Pancreas (tissue), 10 donors: ENCODE results near the gene TENM4. TPM values are rescaled to one million over a fixed set of nuclear protein-coding genes. Genes with fewer than 3 reads are reported as not detected.

Experiments
- ATAC-seq, 4 donors: fragments of 200-7000 bp; cut with Tn5 transposase; one replicate each; pipeline versions ENCODE4 v1.8.0 to v1.9.1; 2020; ENCODE audit warnings: mild to moderate bottlenecking in 4 of 4, moderate library complexity in 4 of 4
- DNase-seq, 6 donors: peaks; one replicate each; pipeline ENCODE4 v3.0.0-alpha.2; 2020
- FAIRE-seq: peaks from 2 replicates; lab custom pipeline; 2012; peaks lifted over from hg19 to GRCh38; lab: Jason Lieb, UNC
- H3K27ac ChIP-seq, 4 donors: fragments of 200-600 bp; sonication (generic); 1 replicate in 3 of 4; 2 replicates in 1 of 4; pipeline versions ENCODE4 v1.5.0 to v1.8.0; 2020
- H3K27me3 ChIP-seq, 4 donors: fragments of 200-600 bp; one replicate each; pipeline ENCODE4 v1.8.0; 2021
- H3K36me3 ChIP-seq, 3 donors: fragments of 200-600 bp; sonication (generic) in 1 of 3; one replicate each; pipeline versions ENCODE4 v1.5.0 to v1.8.0; 2020 to 2021
- H3K4me1 ChIP-seq, 3 donors: fragments of 200-600 bp; one replicate each; pipeline ENCODE4 v1.8.0; 2021
- H3K4me3 ChIP-seq, 4 donors: fragments of 200-600 bp; sonication (generic) in 2 of 4; one replicate each; pipeline versions ENCODE4 v1.5.0 to v1.8.0; 2020 to 2021
- H3K9me3 ChIP-seq, 4 donors: fragments of 200-600 bp; one replicate each; pipeline ENCODE4 v1.8.0; 2021
- WGBS, 2 donors: extraction: QIAGEN DNeasy Blood & Tissue Kit; methylation state at CpG; one replicate each; pipeline ENCODE4 v1.1.7; 2013; 5-methylcytosine and 5-hydroxymethylcytosine counted together
- intact Hi-C, 3 donors: fragments of 100-400 bp; cut with DNase I; formaldehyde crosslinking; loops; one replicate each; pipeline versions ENCODE4 v1.11.1 to v1.14.2; 2022
- polyA plus RNA-seq, 2 donors: library from polyadenylated mRNA; stranded (reverse); fragments of 200-250 nt; gene quantifications; one replicate each; pipeline ENCODE4 v1.2.3, GENCODE V29; 2013
- total RNA-seq, 6 donors: library from RNA; stranded (reverse); fragmentation: NEBNext Ultra II Directional in 4 of 6; extraction: Animal tissue kit (Norgen Biotek cat#: 25700) in 4 of 6; gene quantifications; one replicate each; pipeline versions ENCODE4 v1.2.1 to v1.2.4, GENCODE V29; 2021 to 2023
- TF ChIP-seq, protein P1 (sequence below), 4 donors: fragments of 200-600 bp; sonication (generic) in 3 of 4; IDR thresholded peaks; one replicate each; pipeline versions ENCODE4 v1.5.0 to v1.8.0; 2021; ENCODE audit warnings: antibody characterized with exemption in 4 of 4
- donor health status: healthy with polysubstance abuse.
- donor health status: DM: no; HTN: no; CAD: no; lungs with moderate emphysema.
- donor health status: DM: no; HTN: no; CAD: no.
- donor health status: control.
- donor health status: control.
- donor health status: Bipolar disorder and iron deficiency.
- donor health status: DM: yes; HTN: yes; CAD: no.
- donor health status: DM: no; HTN: no; CAD: no.
- donor health status: DM: no; HTN: no; CAD: no.
- donor health status: DM: yes; HTN: yes; CAD: no.

Gene TENM4
- total and polyA plus RNA-seq, 8 donors, result 0.37 to 6.8 (median 1.3) TPM

GRCh38 chr11:78853521-78853920 lies 587.3 kb downstream of the TENM4 start:
- H3K4me3 ChIP-seq, result no peak overlapping the region
- TF ChIP-seq, protein P1, sequence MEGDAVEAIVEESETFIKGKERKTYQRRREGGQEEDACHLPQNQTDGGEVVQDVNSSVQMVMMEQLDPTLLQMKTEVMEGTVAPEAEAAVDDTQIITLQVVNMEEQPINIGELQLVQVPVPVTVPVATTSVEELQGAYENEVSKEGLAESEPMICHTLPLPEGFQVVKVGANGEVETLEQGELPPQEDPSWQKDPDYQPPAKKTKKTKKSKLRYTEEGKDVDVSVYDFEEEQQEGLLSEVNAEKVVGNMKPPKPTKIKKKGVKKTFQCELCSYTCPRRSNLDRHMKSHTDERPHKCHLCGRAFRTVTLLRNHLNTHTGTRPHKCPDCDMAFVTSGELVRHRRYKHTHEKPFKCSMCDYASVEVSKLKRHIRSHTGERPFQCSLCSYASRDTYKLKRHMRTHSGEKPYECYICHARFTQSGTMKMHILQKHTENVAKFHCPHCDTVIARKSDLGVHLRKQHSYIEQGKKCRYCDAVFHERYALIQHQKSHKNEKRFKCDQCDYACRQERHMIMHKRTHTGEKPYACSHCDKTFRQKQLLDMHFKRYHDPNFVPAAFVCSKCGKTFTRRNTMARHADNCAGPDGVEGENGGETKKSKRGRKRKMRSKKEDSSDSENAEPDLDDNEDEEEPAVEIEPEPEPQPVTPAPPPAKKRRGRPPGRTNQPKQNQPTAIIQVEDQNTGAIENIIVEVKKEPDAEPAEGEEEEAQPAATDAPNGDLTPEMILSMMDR (IDR thresholded peaks at IDR 0.05), result no peak
- 82 to 83% methylated on average over 3 of the region's 3 CpGs for WGBS, 2 donors
- H3K27me3 ChIP-seq, result no peaks in the 10 kb centered on the region
- DNase-seq, result no peak
- H3K27ac ChIP-seq, result no peak overlapping the region
- intact Hi-C loops, result no loop called here
- FAIRE-seq, result no peak
- ATAC-seq, result no peak
- no peaks in the 10 kb centered on the region for H3K4me1 ChIP-seq
- H3K9me3 ChIP-seq, result no peaks in the 10 kb centered on the region
- H3K36me3 ChIP-seq, result no peaks in the 10 kb centered on the region

- no peak overlapping the region for H3K27ac ChIP-seq
- H3K27me3 ChIP-seq, result no peaks in the 10 kb centered on the region
- H3K4me1 ChIP-seq, result no peaks in the 10 kb centered on the region
- no peaks in the 10 kb centered on the region for H3K36me3 ChIP-seq
- no peaks in the 10 kb centered on the region for H3K9me3 ChIP-seq
- 81 to 86% methylated on average over 7 of the region's 7 CpGs for WGBS, 2 donors
- intact Hi-C loops, result no loop called here
- peak in 1 of 4 donors; percentile 27 for ATAC-seq
- TF ChIP-seq, protein P1 (IDR thresholded peaks at IDR 0.05), result no peak
- DNase-seq, result no peak
- no peak overlapping the region for H3K4me3 ChIP-seq
- FAIRE-seq, result no peak
Observed at GRCh38 chr11:78851878-78852586, 588.8 kb downstream of the TENM4 start.

DNA sequence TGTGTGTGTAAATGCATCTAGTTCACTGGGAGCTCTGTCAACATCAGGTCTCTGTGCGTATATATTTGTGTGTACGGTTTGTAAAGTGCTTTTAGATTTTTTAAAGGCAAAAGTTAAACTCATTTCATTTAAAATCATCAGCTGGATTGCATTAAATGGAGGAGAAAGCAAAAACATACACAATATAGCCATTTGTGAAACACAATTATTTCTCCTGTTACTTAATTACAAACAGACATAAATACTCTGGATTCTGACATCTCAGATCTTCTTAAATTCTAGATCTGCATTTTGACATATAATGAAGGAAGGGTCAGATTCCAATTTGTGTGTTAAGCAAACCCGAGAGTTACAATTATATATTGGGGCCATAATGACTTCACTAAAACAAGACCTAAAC lies 590.8 kb downstream of the TENM4 start:
- H3K27me3 ChIP-seq, result no peaks in the 10 kb centered on the region
- TF ChIP-seq, protein P1 (IDR thresholded peaks at IDR 0.05), result no peak
- H3K4me3 ChIP-seq, result no peak overlapping the region
- H3K36me3 ChIP-seq, result no peaks in the 10 kb centered on the region
- intact Hi-C loops, result no loop called here
- no peaks in the 10 kb centered on the region for H3K4me1 ChIP-seq
- FAIRE-seq (no peak), DNase-seq (no peak), ATAC-seq (no peak)
- WGBS, 2 donors, result 72% methylated on average over 3 of the region's 3 CpGs
- no peak overlapping the region for H3K27ac ChIP-seq
- no peaks in the 10 kb centered on the region for H3K9me3 ChIP-seq

DNA sequence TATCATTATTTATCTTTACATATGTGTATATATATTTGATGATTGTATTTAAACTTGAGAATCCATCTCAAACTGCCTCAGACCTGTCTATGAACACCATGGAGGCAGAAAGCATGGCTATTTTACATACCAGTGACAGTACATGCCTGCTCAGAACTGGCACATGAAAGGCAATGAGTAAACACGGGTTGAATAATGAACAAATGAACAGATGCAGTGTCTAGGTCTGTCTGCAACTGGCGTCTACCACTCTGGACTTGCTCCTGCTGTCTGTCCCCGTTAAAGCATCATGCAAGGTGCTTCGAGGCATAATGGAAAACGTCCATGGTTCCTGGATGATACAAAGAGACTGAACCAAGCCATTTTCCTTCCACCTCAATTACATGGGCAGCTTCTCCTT lies 594.6 kb downstream of the TENM4 start:
- no peaks in the 10 kb centered on the region for H3K36me3 ChIP-seq
- FAIRE-seq (no peak), DNase-seq (no peak), ATAC-seq (no peak)
- H3K27me3 ChIP-seq, result no peaks in the 10 kb centered on the region
- 74 to 83% methylated on average over 5 of the region's 5 CpGs for WGBS, 2 donors
- H3K4me1 ChIP-seq, result no peaks in the 10 kb centered on the region
- TF ChIP-seq, protein P1 (IDR thresholded peaks at IDR 0.05), result no peak
- H3K9me3 ChIP-seq, result no peaks in the 10 kb centered on the region
- no peak overlapping the region for H3K27ac ChIP-seq
- no peak overlapping the region for H3K4me3 ChIP-seq
- intact Hi-C loops, result no loop called here

- no peak for FAIRE-seq
- TF ChIP-seq, protein P1 (IDR thresholded peaks at IDR 0.05), result no peak
- H3K9me3 ChIP-seq, result no peaks in the 10 kb centered on the region
- ATAC-seq, result no peak
- 79 to 92% methylated on average over 6 of the region's 6 CpGs for WGBS, 2 donors
- DNase-seq, result no peak
- no peaks in the 10 kb centered on the region for H3K27me3 ChIP-seq
- no peak overlapping the region for H3K27ac ChIP-seq
- intact Hi-C loops, result no loop called here
- H3K36me3 ChIP-seq, result no peaks in the 10 kb centered on the region
- no peaks in the 10 kb centered on the region for H3K4me1 ChIP-seq
- H3K4me3 ChIP-seq, result no peak overlapping the region
Observed at GRCh38 chr11:78845496-78845895, 595.3 kb downstream of the TENM4 start.
